Measurements from ENCODE around the gene PTPRT. TPM values are rescaled to one million over a fixed set of nuclear protein-coding genes. Genes with fewer than 3 reads are reported as not detected.

PTPRT gene
- total RNA-seq, 1 experiment from 2014 or later: 0.13 TPM

DNA sequence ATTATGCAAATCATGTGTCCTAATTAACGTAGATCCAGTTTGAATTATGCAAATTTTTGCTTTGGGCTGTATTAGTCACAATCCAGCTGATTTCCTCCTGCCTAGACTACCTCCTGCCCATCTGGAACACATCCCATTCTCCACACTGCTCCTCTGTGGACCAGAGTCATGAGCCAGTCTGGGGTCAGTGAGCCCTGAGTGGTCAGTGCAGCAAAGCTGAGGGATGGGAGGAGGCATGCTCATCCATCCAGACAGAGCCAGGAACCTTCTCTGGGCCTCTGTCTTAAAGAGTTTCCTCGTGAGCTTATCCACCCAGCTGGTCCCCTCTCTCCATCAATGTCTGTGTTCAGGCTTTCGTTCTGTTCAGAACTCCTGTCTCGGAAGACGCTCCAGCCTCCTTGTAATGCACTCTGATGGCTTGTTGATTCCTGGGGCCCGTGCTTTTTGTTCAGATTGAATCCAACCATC, 747.8 kb downstream of the PTPRT start:
- Histone ChIP-seq H3K18ac (ENCODE audit: insufficient read length, low read depth, low read length) (no peak overlapping the region), H3K27me3 (ENCODE audit: insufficient read depth, low read length) (no peaks in the 10 kb centered on the region), H3K14ac (ENCODE audit: insufficient read depth, low read length) (no peak overlapping the region), H4K8ac (replicated peaks; ENCODE audit: insufficient read length, low read depth, low read length) (no peak overlapping the region), H3K4ac (ENCODE audit: low read depth, low read length) (no peak overlapping the region), H3K23me2 (ENCODE audit: insufficient read length, low read depth, low read length, poor library complexity, severe bottlenecking) (no peaks in the 10 kb centered on the region), H3K79me2 (ENCODE audit: insufficient read depth, low read length) (no peaks in the 10 kb centered on the region), H3K9me3 (ENCODE audit: control insufficient read depth, low read depth, low read length) (no peaks in the 10 kb centered on the region), H2AK5ac (ENCODE audit: insufficient read length, low read length) (no peak overlapping the region), H4K20me1 (ENCODE audit: control insufficient read depth, insufficient read depth, insufficient read length) (no peaks in the 10 kb centered on the region), H2BK12ac (ENCODE audit: insufficient read length, low read depth, low read length) (no peak overlapping the region), H3T11ph (ENCODE audit: low read length) (no peak overlapping the region), H3K79me1 (ENCODE audit: insufficient read depth, low read depth, low read length, poor library complexity, severe bottlenecking) (no peaks in the 10 kb centered on the region), H4K5ac (ENCODE audit: insufficient read length, low read depth, low read length) (no peak overlapping the region), H3K23ac (ENCODE audit: insufficient read length, low read depth, low read length) (no peak overlapping the region), H2BK20ac (ENCODE audit: low read depth, low read length, poor library complexity, severe bottlenecking) (no peak overlapping the region), H3K4me1 (ENCODE audit: insufficient read depth, low read length) (peaks cover 3% of the 10 kb centered on the region; the same call in 1 of the 2 replicates), H4K91ac (ENCODE audit: insufficient read length, low read depth, low read length) (no peak overlapping the region), H2BK15ac (ENCODE audit: low read depth, low read length) (no peak overlapping the region), H3K27ac (ENCODE audit: insufficient read length, low read depth, low read length) (no peak overlapping the region), H2AFZ (ENCODE audit: low read length) (no peak overlapping the region), H2BK120ac (ENCODE audit: low read depth, low read length, poor library complexity, severe bottlenecking) (no peak overlapping the region), H2BK5ac (ENCODE audit: insufficient read length, low read length) (no peak overlapping the region), H3K56ac (ENCODE audit: insufficient read length, low read depth, low read length) (no peak overlapping the region), H3K4me2 (ENCODE audit: insufficient read depth, insufficient read length, low read length) (no peak overlapping the region), H3K9ac (ENCODE audit: extremely low read depth, insufficient read length, low read length) (no peak overlapping the region)
- H3K27me3 Mint-ChIP-seq (ENCODE audit: low read depth): peaks cover 5% of the 10 kb centered on the region; the same call in 1 of the 2 replicates
- no peak overlapping the region for H3K27ac Mint-ChIP-seq
- no peak overlapping the region for H3K4me3 Mint-ChIP-seq
- no peak for DNase-seq
- no CpG with 5 or more reads among the region's 6 CpGs for WGBS (ENCODE audit: extremely low coverage, insufficient read length, low lambda C conversion rate)
- no peaks in the 10 kb centered on the region; a peak in 1 of 7 replicates for H3K36me3 Mint-ChIP-seq (ENCODE audit: insufficient read depth in 1 of 3, low read depth in 3 of 3)
- no peaks in the 10 kb centered on the region for H3K9me3 Mint-ChIP-seq
- peaks cover 6% of the 10 kb centered on the region in 2 experiments for H3K4me1 Mint-ChIP-seq
- TF ChIP-seq, protein P1, sequence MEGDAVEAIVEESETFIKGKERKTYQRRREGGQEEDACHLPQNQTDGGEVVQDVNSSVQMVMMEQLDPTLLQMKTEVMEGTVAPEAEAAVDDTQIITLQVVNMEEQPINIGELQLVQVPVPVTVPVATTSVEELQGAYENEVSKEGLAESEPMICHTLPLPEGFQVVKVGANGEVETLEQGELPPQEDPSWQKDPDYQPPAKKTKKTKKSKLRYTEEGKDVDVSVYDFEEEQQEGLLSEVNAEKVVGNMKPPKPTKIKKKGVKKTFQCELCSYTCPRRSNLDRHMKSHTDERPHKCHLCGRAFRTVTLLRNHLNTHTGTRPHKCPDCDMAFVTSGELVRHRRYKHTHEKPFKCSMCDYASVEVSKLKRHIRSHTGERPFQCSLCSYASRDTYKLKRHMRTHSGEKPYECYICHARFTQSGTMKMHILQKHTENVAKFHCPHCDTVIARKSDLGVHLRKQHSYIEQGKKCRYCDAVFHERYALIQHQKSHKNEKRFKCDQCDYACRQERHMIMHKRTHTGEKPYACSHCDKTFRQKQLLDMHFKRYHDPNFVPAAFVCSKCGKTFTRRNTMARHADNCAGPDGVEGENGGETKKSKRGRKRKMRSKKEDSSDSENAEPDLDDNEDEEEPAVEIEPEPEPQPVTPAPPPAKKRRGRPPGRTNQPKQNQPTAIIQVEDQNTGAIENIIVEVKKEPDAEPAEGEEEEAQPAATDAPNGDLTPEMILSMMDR (conservative IDR thresholded peaks at IDR 0.05): no peak
